HUES48 (cell line): ENCODE data around the gene ST6GAL1.

ENCODE experiments used
- H3K27ac ChIP-seq: one replicate; pipeline ENCODE4 v1.7.0; 2013; ENCODE audit warnings: low read depth, low read length, inconsistent platforms
- H3K27me3 ChIP-seq: 2 replicates; pipeline ENCODE4 v1.6.1; 2013; ENCODE audit warnings: mild to moderate bottlenecking, low read length; ENCODE audit not compliant: control insufficient read depth, insufficient read depth
- H3K36me3 ChIP-seq: 2 replicates; pipeline ENCODE4 v1.6.1; 2013; ENCODE audit warnings: low read length; ENCODE audit not compliant: control insufficient read depth, insufficient read depth
- H3K4me1 ChIP-seq: 2 replicates; pipeline ENCODE4 v1.6.1; 2013; ENCODE audit warnings: mild to moderate bottlenecking, low read length; ENCODE audit not compliant: control insufficient read depth, insufficient read depth
- H3K4me3 ChIP-seq: 2 replicates; pipeline ENCODE4 v1.5.1; 2013; ENCODE audit warnings: mild to moderate bottlenecking, low read depth, low read length
- H3K9ac ChIP-seq: 2 replicates; pipeline ENCODE4 v1.6.1; 2013; ENCODE audit warnings: mild to moderate bottlenecking, low read depth, low read length, moderate library complexity
- H3K9me3 ChIP-seq: 2 replicates; pipeline ENCODE4 v1.6.1; 2013; ENCODE audit warnings: low read length; ENCODE audit not compliant: control insufficient read depth, insufficient read depth

ST6GAL1 gene

DNA sequence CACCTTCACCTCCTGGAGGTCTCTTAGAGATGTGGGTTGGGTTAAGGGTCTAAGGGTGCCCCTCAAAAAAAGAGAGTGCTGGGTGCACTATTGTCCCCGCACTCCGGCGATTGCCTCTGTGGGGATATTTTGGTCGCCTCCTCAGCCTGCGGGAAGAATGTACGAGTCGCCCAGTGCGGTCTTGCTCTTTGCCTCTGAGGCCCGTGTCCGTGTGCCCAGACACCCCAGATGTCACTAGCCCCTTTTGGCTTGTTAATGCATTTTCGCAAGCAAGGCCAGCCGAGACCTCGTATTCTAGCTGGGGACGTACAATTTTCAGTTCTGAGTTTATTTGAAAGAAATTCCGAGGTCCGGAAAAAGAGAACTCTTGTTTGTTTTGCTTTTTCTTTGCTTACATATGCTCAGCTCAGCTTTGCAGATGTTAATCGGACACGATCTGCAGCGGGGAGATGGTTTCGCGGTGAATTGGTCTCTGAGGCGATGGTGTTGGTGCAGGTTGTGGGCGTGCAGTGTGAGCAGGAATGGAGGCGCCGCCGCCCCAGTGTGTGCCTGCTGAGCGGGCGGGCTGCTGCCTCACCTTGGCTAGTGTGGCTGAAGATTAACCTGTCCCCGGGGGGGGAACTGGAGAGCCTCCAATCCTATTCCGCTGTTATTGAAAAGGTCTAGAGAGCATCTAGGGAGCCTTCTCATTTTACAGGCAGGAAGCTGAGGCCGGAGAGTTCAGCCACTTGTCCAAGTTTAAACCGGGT, 1.4 kb downstream of the ST6GAL1 start:
- Histone ChIP-seq H3K9ac (peak overlapping the region; percentile 77), H3K36me3 (peaks cover 38% of the 10 kb centered on the region), H3K4me1 (peaks cover 28% of the 10 kb centered on the region), H3K27ac (peak overlapping the region; percentile 95), H3K4me3 (peak overlapping the region; percentile 89), H3K9me3 (no peaks in the 10 kb centered on the region), H3K27me3 (no peaks in the 10 kb centered on the region)

DNA sequence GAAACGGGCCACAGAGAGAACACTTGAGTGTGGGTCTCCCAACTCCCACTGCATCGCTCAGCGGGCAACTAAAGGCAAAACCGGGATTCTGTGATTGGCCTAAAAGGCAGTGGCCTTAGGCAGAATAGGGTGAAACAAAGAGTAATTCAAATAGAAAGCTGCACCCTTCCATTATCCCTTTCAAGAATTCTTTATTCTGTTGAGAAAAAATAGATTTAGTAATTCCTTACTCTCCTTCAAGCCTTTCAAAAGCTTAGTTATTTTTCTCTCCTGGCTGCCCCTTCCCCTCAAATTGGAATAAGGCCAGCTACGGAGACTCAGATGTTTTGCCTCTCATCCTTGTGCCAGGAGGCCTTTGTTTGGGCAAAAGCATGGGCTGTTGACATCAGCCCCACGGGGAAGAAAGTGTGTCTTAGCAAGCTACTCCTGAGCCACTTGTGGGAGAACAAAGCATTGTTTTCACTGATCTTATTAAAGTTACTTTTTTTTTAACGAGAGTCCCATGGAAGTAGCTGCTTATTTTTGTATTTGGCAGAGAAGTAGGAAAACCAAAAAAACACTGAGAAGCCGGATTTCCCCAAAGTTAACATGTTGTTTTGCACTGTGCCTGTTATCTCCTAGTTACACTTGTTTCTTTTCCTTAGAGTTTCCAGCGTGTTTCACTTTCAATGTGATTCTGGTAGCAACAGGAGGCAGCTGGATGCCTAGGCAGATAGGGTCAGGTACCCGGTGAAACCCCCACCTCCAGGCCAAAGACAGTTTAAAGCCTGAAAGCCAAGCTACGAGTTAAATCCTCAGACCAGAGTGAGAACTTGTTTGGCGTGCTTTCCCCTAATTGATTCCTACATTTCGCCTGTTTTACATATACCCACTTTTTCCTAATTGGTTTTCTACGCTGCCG, 2.2 kb downstream of the ST6GAL1 start:
- H3K4me1 ChIP-seq = peaks cover 28% of the 10 kb centered on the region
- peak overlapping the region; percentile 89 for H3K4me3 ChIP-seq
- H3K9ac ChIP-seq = peak overlapping the region; percentile 77
- no peaks in the 10 kb centered on the region for H3K27me3 ChIP-seq
- H3K27ac ChIP-seq = peak overlapping the region; percentile 95
- H3K36me3 ChIP-seq = peaks cover 42% of the 10 kb centered on the region
- no peaks in the 10 kb centered on the region for H3K9me3 ChIP-seq

- Histone ChIP-seq H3K36me3 (peaks cover 42% of the 10 kb centered on the region), H3K27ac (no peak overlapping the region), H3K27me3 (no peaks in the 10 kb centered on the region), H3K4me3 (no peak overlapping the region), H3K9ac (no peak overlapping the region), H3K9me3 (no peaks in the 10 kb centered on the region), H3K4me1 (peaks cover 28% of the 10 kb centered on the region)
Measured at GRCh38 chr3:186933816-186934215, 3.5 kb downstream of the ST6GAL1 start.

- no peak overlapping the region for H3K9ac ChIP-seq
- no peaks in the 10 kb centered on the region for H3K9me3 ChIP-seq
- H3K27ac ChIP-seq = no peak overlapping the region
- no peak overlapping the region for H3K4me3 ChIP-seq
- H3K27me3 ChIP-seq = no peaks in the 10 kb centered on the region
- peaks cover 26% of the 10 kb centered on the region for H3K4me1 ChIP-seq
- H3K36me3 ChIP-seq = peaks cover 42% of the 10 kb centered on the region
Measured at GRCh38 chr3:186935133-186935532, 4.8 kb downstream of the ST6GAL1 start.

DNA sequence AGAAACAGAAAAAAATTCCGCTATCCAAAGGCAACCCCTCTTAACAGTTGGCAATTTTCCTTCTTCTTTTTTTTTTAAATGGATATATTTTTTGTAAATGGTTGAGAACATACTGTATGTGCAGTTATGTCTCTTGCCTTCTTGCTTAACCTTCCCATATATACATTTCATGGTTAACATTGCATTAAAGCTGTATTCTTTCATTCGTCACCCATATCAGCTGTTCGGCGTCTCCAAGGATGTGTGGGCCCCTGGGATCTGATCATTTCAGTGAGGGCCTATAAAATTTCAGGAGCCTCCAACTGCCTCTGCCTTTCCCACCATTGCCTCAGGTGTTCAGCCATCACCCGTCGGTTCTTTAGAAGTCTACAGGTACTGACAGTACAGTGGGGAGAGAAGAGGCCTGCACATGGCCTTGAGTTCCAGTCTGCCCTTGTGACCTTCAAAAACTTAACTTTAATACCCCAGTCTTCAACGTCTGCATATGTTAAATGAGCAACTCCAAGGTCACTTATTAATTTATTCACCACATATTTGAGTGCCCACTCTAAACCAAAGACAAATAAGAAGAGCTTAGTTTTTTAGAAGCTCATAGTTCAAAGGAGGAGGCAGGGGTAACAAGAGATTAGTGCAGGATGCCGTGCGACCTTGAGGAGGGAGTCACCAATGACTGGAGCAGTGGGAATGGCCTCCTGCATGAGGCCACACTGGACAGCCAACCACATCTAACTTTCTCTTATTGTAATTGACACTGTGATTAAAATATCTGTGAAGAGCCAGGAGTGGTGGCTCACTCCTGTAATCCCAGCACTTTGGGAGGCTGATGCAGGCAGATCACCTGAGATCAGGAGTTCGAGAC, 6.9 kb downstream of the ST6GAL1 start:
- Histone ChIP-seq H3K27ac (no peak overlapping the region), H3K4me1 (peaks cover 45% of the 10 kb centered on the region)

DNA sequence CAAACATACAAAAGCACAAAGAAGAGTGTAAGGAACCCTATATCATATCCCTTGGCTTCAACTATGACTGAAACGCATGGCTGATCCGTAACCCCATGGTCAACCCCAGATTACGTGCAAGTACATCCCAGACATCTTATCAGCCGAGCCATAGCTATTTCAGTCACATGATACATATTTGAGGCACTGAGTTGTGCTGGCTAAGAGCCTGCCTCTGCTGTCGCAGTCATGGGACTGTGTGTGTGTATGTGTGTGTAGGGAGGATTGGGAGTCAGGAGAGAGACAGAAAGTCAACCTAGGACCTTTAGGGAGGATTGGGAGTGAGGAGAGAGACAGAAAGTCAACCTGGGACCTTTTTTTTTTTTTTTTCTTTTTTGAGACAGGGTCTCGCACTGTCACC, 8.4 kb downstream of the ST6GAL1 start:
- Histone ChIP-seq H3K9ac (no peak overlapping the region), H3K9me3 (no peaks in the 10 kb centered on the region), H3K4me3 (no peak overlapping the region), H3K27ac (no peak overlapping the region), H3K4me1 (peaks cover 30% of the 10 kb centered on the region), H3K36me3 (peaks cover 45% of the 10 kb centered on the region), H3K27me3 (no peaks in the 10 kb centered on the region)

More for the DNA sequence above, 6.9 kb downstream of the ST6GAL1 start:
- Histone ChIP-seq H3K9ac (no peak overlapping the region), H3K9me3 (no peaks in the 10 kb centered on the region), H3K4me3 (no peak overlapping the region), H3K27me3 (no peaks in the 10 kb centered on the region), H3K36me3 (peaks cover 45% of the 10 kb centered on the region)

DNA sequence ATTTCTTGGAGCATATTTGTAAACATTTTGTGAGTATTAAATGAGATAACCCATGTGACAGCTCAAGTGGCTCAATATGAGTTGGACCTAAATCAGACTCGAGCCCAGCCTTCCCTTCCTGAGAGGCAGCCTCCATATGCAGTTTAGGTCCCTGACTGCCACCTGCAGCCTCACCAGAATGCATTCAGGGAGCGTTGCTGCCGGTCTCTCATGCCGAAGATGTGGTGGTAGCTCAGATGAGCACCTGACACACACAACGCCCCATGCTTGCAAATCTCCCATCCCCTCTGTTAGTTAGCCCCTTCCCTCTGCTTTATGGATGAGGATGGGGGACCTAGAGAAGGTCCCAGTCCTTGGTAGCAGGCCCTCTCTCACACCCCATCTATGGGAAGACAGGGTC, 9.2 kb downstream of the ST6GAL1 start:
- Histone ChIP-seq H3K27ac (no peak overlapping the region), H3K36me3 (peaks cover 45% of the 10 kb centered on the region), H3K9ac (no peak overlapping the region), H3K4me3 (no peak overlapping the region), H3K4me1 (peaks cover 27% of the 10 kb centered on the region), H3K27me3 (no peaks in the 10 kb centered on the region), H3K9me3 (no peaks in the 10 kb centered on the region)

GRCh38 chr3:186940967-186941366, 10.6 kb downstream of the ST6GAL1 start:
- Histone ChIP-seq H3K9ac (no peak overlapping the region), H3K9me3 (no peaks in the 10 kb centered on the region), H3K27me3 (no peaks in the 10 kb centered on the region), H3K36me3 (peaks cover 36% of the 10 kb centered on the region), H3K4me3 (no peak overlapping the region), H3K27ac (no peak overlapping the region), H3K4me1 (peaks cover 27% of the 10 kb centered on the region)

DNA sequence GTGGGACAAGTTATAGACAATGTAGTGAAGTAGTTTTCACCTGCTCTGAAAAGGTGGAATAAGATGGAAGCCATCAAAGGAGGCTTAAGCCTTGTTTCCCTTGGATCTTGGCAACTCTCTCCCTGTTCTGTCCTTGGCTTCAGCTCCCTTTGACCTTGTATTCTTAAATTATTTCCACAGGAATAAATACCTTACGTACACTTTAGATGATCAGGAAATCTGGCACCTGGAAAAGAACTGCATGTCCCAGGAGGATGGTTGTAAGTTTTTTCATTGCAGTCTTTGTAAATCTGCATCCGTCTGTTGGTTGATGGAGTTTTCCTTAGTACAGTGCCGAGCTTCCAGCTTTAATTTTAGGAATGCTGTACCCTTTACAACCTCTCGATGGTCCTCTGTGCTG, 11.8 kb downstream of the ST6GAL1 start:
- no peak overlapping the region for H3K27ac ChIP-seq
- no peak overlapping the region for H3K4me3 ChIP-seq
- H3K9ac ChIP-seq = no peak overlapping the region
- H3K9me3 ChIP-seq = no peaks in the 10 kb centered on the region
- no peaks in the 10 kb centered on the region for H3K27me3 ChIP-seq
- H3K36me3 ChIP-seq = peaks cover 32% of the 10 kb centered on the region
- peaks cover 27% of the 10 kb centered on the region for H3K4me1 ChIP-seq

GRCh38 chr3:186945255-186945823, 15.0 kb downstream of the ST6GAL1 start:
- H3K27me3 ChIP-seq = no peaks in the 10 kb centered on the region

More at GRCh38 chr3:186945255-186945823, 15.0 kb downstream of the ST6GAL1 start:
- peaks cover 19% of the 10 kb centered on the region for H3K4me1 ChIP-seq
- no peak overlapping the region for H3K27ac ChIP-seq
- H3K9me3 ChIP-seq = no peaks in the 10 kb centered on the region
- H3K36me3 ChIP-seq = peaks cover 43% of the 10 kb centered on the region
- no peak overlapping the region for H3K9ac ChIP-seq
- no peak overlapping the region for H3K4me3 ChIP-seq
